ENCODE data around the gene ZFYVE28.

DNA sequence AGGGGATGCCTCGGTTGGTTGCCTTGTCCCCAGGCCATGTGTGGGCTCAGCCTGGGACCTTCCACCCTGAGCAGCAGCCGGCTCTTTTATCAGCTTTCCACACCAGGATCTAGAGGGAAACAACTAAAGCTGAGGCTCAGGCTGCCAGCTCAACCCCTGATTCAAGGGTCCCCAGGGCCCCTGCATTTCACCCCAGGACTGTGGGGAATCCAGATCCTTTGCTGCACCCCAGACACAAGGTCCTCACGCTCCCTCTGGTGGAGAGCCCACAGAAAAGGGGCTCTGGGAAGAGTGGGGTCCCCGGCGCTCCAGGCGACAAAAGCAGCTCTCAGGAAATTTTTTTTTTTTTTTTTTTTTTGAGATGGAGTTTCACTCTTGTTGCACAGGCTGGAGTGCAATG is 64.3 kb downstream of the ZFYVE28 start:
- TF ChIP-seq, protein P1, sequence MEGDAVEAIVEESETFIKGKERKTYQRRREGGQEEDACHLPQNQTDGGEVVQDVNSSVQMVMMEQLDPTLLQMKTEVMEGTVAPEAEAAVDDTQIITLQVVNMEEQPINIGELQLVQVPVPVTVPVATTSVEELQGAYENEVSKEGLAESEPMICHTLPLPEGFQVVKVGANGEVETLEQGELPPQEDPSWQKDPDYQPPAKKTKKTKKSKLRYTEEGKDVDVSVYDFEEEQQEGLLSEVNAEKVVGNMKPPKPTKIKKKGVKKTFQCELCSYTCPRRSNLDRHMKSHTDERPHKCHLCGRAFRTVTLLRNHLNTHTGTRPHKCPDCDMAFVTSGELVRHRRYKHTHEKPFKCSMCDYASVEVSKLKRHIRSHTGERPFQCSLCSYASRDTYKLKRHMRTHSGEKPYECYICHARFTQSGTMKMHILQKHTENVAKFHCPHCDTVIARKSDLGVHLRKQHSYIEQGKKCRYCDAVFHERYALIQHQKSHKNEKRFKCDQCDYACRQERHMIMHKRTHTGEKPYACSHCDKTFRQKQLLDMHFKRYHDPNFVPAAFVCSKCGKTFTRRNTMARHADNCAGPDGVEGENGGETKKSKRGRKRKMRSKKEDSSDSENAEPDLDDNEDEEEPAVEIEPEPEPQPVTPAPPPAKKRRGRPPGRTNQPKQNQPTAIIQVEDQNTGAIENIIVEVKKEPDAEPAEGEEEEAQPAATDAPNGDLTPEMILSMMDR (IDR thresholded peaks at IDR 0.05): peak in 1 of 7 experiments; percentile 6
- no peak for TF ChIP-seq POLR2A (IDR thresholded peaks at IDR 0.05)

Data from stomach (tissue), 4 donors.